GM18861 (cell line): Measurements from ENCODE around the gene YTHDF1.

Experiments used
- ATAC-seq: cut with Tn5 transposase; IDR thresholded peaks from one replicate; pipeline ENCODE4 v1.9.1; 2021; ENCODE audit not compliant: unreplicated experiment

Gene YTHDF1

DNA sequence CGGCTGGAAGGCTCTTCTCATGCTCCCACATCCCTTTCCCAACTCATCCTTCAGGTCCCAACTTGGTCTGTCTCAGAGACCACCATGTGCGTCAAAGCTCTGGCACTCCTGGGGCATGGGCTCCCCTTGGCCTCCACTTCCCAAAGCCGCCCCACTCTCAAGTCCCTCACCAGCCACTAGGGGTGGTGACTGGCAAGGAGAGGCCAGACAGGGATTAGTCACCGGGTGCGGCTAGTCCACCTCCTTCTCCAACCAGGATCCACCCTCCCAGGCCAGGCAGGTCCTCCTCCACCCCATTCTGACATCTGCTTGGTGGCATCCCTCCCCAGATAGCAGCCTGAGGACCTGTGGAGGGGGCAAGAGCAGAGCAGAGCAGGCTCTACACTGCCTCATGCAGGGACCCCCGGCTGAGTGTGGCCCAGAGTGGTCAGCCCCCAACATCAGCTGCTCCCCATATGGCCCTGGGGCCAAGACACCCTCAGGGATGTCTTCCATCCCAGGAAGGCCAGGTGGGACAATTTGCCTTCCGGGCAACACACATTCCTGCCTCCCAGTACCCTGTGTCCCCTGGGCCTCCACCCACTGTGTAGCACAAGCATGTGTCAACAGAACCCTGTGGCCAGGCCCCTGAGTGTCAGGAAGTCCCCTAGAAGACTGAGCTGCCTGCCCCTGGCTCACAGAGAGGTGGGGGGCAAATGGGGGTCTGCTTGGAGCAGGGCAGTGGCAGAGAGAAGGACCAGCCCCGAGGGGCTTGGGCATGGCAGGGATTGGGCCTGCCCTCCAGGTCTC is 29.2 kb downstream of the YTHDF1 start:
- ATAC-seq = no peak

GRCh38 chr20:63186084-63186483 is 29.8 kb downstream of the YTHDF1 start:
- no peak for ATAC-seq

DNA sequence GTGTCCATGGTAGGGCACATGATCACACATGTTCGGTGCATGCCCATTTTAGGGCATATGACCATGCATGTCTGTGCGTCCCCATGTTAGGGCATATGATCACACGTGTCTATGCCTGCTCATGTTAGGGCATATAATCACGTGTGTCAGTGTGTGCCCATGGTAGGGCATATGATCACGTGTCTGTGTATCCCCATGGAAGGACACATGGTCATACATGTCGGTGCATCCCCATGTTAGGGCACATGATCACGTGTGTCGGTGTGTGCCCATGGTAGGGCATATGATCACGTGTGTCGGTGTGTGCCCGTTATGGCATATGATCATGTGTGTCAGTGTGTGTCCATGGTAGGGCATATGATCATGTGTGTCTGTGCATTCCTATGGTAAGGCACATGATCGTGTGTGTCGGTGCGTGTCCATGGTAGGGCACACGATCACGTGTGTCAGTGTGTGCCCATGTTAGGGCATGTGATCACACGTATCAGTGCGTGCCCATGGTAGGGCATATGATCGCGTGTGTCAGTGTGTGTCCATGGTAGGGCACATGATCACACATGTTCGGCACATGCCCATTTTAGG is 30.6 kb downstream of the YTHDF1 start:
- ATAC-seq = no peak

DNA sequence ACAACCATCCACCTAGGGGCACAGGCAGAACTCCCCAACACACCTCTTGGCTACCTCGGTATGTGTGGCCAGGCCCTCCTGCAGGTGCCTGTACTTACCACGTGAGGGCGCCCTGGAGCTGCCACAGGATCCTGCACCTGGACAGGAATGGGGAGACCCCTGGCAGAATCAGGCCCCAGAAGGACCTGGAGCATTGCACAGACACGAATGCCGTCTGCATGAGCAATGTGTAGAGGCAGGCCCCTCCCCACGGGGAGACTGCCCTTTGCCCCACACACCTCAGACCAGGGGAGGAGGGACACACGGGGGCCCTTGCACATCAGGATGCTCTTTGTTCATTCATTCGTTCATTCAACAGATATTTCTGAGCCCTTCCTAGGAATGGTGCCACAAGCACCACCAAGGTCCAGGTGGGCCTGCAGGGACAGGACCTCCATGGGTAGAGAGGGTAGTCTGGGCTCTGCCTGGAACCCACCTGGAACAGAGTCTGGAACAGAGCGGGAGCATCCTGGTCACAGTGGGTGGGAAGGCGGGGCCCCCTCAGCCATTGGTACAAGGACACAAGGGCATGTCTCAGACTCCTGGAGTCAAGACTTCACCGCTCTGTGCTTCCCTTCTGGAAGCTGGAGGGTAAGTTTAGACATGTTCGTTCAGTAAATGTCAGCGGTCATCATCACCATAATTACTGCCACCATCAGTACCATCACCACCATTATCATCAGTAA is 32.3 kb downstream of the YTHDF1 start:
- ATAC-seq = no peak

DNA sequence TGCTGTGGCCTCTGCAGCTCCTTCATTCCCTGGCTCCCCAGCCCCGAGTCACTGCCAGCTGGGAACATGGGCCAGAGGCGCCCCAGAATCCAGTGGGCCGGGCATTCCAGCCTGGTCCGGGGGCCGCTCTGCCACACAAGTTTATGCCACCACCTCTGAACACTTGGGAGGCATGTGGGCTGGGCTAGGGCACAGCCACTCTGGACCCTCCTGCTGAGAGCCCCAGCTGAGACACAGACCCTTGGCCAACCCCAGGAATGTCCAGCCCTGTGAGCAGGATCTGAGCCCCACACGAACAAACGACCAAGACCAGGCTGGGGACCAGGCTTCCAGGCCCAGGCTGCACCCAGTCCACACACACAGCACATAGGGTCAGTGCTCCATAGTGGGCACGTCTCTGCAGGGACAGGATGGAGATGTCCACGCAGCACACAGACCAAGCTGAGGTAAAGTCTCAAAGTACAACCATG is 33.0 kb downstream of the YTHDF1 start:
- no peak for ATAC-seq

DNA sequence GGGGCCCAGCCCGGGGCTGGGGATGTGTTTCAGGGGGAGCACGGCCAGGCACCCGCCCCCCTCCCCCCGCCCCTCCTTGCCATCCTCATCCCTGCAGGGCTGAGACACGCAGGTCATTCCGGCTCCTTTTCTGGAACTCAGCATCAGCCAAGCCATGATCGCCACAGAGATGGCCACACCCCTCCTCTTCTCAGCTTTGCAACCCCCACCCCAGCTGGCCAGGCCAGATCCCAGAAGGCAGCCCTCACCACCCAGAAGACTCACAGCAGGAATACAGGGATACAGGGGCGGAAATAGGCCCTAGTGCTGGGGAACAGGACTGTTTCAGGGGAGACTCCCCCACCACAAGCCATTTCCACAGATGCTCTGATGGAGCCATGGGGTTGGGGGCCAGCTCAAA is 33.5 kb downstream of the YTHDF1 start:
- ATAC-seq = no peak

- ATAC-seq = no peak
These were observed 34.7 kb downstream of the YTHDF1 start for GRCh38 chr20:63181226-63181625.

DNA sequence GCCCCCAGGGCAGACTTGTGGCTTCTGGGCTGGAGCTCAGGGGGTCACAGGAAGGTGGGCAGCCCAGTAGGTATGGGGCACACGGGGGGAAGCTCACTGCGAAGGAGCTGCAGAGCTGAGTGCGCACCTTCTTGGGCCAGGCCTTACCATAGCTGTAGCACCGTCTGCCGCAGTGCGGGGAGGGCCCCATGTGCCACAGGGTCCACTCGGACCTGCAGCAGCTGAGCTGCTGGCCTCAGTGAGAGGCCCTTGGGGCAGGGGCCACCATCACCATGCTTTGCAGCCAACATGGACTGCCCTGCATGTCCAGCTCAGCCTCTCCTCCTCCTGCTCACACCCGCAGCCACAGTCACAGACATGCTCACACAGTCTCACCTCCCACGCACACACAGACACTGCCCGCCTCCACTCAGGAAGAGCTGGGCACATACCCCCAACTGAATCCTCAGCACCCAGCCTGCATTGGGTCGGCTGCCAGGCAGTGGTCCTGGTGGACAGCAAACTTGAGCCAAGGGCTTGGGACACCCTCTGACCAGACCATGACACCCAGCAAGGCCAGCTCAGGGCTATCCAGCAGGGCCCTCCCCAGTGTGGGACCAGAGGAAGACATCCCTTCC is 35.3 kb downstream of the YTHDF1 start:
- ATAC-seq = no peak

DNA sequence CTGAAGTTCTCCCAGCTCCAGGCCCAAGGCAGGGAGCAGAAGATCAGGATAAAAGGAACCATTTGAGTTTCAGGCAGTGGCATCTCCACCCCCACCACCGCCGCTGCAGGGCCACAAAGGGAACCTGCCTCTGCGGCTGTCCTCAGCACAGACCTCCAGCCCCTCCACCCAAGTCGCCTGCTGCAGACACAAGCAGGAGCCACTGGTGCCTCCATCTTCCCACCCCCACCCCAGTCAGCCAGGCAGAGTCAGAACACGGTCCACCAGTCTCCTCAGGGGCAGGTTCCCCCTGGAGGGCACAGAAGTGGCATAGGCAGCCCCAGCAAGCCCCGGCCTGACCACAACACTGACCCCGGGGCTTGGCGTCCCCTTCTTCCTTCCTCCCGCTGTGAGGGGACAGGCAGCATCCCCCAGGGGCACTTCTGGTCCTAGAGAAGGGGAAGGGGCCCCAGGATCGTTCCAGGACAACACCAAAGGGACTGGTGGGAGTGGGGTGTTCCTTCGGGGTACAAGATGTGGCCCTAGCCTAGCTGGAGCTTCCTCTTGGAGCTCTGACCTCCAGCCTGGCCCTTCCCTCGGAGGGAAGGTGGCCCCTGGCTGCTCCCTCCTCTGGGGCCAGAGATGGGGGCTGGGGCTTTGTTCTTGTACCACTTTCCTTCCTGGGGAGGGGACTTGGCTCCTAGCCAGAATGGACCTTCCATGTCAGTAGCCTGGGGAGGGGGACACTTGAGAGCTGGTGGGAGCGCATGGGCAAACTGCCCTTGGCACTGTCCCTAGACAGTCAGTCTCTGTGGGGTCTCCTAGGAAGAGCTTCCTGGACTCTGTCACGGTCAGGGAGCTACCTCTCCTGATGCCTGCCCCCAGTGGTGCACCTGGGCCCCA is 36.0 kb downstream of the YTHDF1 start:
- no peak for ATAC-seq

- no peak for ATAC-seq
These were observed 36.8 kb downstream of the YTHDF1 start for GRCh38 chr20:63178889-63179686.

DNA sequence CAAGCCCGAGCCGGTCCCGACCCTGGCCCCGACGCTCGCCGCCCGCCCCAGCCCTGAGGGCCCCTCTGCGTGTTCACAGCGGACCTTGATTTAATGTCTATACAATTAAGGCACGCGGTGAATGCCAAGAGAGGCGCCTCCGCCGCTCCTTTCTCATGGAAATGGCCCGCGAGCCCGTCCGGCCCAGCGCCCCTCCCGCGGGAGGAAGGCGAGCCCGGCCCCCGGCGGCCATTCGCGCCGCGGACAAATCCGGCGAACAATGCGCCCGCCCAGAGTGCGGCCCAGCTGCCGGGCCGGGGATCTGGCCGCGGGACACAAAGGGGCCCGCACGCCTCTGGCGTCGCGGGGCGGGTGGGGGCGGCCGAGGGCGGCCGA is 37.5 kb downstream of the YTHDF1 start:
- ATAC-seq = no peak

DNA sequence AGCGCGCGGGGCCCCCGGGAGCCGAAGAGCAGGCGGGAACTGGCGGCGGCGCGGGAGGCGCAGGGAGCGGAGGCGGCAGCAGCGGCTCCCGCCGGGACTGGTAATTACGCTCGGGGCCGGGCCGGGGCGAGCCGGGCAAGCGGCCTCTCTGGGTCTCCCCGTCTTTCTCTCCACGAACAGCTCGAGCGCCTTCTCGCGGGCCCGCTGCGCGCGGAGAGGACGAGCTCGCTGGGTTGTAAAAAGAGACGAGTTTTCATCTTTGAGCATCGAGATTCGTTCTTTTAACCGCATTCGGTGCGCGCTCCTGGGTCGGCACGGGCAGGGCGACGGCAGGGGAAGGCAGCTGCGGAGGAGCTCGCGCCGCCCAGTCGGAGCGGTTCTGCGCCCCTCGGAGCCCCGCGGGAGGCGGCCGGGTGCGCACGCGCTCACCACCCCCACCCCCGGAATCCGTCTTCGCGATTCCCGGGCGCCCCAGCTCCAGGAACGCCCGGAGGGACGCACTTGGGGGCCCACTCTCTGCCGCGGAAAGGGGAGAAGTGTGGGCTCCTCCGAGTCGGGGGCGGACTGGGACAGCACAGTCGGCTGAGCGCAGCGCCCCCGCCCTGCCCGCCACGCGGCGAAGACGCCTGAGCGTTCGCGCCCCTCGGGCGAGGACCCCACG is 38.0 kb downstream of the YTHDF1 start:
- no peak for ATAC-seq

- ATAC-seq = no peak
These were observed 38.7 kb downstream of the YTHDF1 start for GRCh38 chr20:63177134-63177784.

DNA sequence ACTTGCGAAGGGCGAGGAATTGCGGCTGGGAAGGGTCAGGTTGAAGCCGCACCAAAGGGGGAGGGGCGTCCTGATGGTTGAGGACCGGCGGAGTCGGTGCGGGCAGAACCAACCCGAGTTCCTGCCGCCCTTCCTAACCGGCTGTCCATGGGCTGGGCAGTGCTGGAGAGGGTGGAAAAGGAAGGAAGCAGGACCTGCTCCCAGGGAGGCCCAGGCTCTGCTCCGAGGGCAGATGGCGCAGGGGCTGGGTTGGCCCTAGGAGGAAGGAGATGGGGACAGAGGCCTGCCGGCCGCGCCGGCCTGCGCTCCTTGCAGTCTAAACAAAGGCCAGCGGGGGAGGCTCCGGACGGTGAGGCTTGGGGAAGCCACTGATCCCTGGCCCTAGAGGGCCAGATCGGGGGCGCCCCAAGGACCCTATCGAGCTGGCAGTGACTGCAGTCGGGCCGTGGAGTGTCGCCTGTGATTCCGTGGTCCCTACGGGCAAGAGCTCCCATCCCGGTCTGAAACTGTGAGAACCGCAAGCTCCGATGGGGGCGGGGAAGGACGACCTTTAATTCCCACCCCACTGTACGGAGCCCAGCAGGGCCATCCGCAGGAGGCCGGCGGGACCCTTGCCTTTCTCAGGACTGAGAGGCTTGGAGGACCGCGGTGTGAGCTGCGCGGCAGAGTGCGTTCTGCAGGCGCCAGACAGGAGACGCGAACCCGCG is 39.4 kb downstream of the YTHDF1 start:
- ATAC-seq = no peak

DNA sequence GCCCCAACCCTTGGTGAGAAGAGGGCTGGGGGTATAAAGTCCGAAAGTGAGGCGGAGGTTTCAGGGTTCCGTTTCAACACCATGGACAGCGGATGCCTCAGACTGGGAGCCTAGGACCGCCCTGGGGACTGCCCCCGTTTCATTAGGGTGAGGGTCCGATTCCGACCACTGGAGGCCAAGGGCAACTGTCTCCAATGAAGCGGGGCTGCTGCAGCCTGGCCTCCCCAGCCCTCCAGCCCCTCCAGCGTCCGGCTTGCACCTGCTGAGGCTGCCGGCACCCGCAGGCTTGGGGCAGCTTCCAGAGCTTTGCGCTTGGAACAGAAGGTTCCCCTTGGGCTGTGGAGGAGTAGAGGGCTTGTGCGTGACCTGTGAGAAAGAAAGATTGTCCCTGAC is 39.9 kb downstream of the YTHDF1 start:
- no peak for ATAC-seq

DNA sequence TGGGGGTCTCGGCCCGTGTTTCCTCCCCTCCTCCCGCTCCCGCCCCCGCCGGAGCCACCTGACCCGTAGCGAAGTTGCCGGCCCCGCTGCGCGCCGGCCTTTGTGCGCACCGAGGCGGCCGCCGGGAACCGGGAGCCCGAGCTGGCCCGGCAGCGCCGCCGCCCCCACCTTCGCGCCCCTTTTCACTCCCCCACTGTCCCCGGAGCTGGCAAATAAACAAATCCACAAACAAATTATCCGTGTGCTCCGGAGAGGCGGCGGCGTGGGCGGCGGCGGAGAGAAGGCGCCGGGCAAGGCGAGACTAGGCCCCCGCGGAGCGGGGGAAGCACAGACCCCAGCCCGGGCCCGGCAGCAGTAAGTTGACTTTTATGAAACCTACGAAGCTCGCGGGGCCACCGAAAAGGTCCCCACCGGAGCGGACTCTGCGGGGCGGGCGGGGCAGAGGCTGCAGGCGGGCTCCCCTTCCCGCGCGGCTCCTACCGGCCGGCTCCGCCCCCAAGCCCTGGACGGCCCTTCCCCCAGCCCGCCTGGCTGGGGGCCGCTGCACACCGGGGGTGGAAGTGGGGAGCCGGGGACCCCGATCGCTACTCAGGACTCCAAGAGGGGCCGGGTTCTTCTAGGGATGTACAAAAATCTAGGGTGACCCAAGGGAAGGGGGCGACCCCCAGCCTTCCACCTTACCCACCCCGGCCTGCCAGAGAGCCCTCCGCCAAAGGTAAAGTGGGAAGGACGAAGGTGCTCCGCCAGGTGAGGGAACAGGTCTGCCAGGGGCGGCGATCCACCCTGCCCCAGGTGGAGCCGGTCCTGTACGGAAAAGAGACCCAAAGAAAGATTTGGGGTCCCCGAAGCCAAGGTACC is 40.7 kb downstream of the YTHDF1 start:
- ATAC-seq = no peak

DNA sequence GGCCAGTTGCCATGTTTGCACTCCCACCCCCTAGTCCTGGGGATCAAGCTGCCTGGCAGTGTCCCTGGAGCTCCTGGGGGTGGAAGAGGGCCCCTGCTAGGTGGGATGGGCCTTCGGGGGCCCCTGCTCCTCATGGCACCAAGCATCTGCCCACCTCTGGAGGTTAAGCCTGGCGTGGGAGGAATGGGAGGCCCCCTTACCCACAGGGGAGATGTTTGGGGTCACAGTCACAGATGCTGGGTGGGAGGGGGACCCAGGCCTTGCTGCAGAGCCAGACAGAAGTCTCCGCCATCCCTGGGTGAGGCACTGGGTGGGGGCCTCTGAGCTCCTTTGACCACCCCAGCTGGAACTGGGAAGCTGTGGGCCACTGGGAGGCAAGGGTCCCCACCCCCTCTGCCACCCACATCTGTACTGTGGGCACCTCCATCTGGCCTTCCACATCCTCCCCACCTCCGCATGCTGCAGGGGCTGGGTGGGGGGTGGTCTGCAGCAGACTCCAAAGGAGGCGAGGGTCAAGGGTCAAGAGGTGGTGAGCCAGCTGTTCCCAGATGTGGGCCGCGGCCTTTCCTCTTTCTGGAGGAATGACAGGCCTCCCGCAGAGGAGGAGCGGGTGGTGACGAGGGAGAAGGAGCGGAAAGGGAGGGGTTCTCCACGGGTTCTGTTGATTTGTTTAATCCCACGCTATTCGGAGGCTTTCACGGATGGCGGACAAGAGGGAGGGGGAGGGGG is 41.5 kb downstream of the YTHDF1 start:
- ATAC-seq = no peak
